ENCODE data around the gene EMP3.
"Not testable (repeated sequence)": the region's sequence is repeated elsewhere in the genome, so short reads cannot be mapped to it uniquely, and the experiment has no call there.

The EMP3 gene

DNA sequence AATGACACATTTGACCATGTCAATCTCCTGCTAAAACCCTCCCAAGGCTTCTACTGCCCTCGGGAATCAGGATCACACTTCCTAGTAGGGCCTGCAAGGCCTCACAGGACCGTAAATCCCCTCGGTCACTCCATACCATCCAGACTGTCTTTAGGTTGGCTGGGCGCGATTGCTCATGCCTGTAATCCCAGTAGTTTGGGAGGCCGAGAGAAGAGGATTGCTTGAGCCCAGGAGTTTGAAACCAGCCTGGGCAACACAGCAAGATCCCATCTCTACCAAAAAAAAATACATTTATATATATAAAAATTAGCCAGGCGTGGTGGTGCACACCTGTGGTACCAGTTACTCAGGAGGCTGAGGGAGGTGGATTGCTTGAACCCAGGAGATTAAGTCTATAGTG, 23.4 kb downstream of the EMP3 start:
- no peak for DNase-seq

DNA sequence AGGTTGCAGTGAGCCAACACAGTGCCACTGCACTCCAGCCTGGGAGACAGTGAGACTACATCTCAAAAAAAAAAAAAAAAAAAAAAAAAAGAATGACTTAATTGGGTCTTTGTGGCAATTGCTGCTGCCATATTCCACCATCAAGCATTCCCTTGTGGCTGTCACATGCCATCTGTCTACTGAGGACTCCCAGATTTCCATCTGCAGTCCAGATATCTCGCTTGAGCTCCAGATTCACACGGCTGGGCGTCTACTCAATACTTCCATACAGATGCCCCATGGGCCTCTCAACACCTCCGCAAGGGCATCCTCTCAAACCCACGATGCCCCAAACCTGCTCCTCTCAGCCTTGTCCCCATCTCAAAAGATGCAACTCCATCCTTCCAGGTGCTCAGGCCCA, 25.5 kb downstream of the EMP3 start:
- DNase-seq, result no peak

GRCh38 chr19:48351341-48351752, 26.0 kb downstream of the EMP3 start:
- DNase-seq, result peak; percentile 73

GRCh38 chr19:48353677-48354076, 28.3 kb downstream of the EMP3 start:
- no peak for DNase-seq

DNA sequence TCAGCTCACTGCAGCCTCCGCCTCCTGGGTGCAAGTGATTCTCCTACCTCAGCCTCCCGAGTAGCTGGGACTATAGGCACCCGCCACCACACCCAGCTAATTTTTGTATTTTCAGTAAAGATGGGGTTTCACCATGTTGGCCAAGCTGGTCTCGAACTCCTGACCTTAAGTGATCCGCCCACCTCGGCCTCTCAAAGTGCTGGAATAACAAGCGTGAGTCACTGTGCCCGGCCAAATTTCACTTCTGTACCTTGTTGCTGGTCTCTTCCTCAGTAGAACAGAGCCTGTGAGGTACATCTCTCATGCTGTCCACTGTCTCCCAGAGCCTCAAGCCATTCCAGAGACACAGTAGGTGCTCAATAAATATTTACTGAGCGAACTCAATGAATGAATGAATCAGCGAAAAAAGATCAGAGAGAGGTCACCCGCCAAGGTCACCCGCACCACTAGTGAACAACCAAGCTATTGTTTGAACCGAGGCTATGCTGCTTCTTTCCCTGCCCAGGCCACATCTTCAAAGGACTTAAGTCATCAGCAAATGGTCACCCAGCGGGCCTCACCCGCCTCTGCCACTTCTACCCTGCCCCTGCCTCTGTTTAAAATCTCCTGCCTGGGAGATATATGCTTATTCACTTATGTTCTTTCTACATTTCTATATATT, 29.1 kb downstream of the EMP3 start:
- no peak for DNase-seq

- DNase-seq, result no peak
Observed at GRCh38 chr19:48355365-48355954, 30.1 kb downstream of the EMP3 start.

DNA sequence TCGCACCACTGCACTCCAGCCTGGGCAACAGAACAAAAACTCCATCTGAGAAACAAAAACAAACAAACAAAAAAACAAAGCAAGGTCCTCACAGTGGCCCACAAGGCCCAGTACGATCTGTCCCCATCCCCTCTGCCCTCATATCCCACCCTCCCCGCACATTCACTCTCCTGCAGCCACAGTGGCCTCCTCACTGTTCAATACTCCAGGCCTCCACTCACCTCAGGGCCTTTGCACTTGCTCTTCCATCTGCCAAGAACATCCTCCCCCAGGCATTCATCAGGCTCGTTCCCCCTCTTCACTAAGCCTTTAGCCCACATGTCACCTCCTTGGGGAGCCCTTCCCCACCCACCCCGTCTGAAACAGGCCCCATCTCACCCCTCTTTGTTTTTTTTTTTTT, 33.8 kb downstream of the EMP3 start:
- DNase-seq, result no peak

- DNase-seq, result no peak
Observed at GRCh38 chr19:48361912-48362311, 36.6 kb downstream of the EMP3 start.

GRCh38 chr19:48362716-48363499, 37.6 kb downstream of the EMP3 start:
- peak; percentile 90 for DNase-seq

DNA sequence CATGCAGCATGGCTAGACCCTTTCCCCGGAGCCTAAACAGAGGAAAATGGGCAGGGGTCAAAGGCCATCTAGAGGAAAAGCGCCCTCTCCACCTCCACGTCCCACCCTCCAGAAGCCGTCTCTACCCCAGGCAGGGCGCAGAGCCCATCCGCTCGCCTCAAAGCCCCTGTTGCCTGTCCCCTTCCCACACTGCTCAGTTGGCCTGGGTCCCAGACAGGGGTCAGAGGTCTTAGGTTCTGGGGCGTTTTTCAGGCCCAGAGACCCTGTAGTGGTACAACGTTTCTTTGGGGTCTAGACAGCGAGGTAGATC, 38.1 kb downstream of the EMP3 start:
- peak; percentile 5 for DNase-seq

DNA sequence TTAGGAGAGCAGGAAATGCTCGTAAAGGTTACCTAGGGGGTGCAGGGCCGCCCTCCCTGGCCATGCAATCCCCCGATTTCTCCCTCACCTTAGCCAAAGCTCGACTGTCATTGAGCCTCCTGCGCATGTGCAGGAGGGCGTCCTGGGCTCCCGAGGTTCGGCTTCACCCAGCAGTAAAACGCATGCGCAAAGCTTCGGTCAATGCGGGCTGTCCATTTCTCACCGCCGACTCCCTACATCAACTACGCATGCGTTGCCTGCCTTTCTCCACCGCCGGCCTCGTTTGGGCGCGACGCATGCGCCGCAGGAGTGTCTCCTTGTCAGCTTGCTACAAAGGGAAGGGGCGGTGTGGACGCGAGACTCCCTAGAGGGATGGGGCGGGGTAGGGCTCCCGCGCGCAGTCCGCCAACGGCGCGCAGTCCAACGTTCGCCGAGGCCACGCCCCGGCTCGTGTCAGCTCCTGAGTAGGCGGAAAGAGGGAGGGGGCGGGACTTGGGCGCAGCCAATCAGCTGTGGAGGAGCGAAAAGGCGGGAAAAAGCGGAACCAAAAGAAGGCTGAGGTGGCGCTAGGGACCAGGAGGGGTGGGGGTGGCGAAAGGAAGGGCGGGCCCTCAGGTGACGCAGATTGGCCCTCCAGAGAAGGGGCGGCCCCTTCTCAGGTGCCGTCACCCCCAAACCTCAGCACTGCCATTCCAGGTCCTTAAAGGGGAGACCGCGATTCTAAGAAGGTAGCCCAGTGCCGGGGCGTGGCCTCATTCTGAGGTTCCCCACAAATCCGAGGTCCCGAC, 38.7 kb downstream of the EMP3 start, which contains the start of the genes SYNGR4 and TMEM143:
SYNGR4 (plus strand) TSS at position 558 of the 788 bp plus-strand sequence. CDS start 1,476 bp downstream, outside the sequence.
TMEM143 (minus strand) TSS at position 131 of the 788 bp plus-strand sequence; CDS start at position 111, 20 bp downstream.
- DNase-seq, result peak; percentile 100

DNA sequence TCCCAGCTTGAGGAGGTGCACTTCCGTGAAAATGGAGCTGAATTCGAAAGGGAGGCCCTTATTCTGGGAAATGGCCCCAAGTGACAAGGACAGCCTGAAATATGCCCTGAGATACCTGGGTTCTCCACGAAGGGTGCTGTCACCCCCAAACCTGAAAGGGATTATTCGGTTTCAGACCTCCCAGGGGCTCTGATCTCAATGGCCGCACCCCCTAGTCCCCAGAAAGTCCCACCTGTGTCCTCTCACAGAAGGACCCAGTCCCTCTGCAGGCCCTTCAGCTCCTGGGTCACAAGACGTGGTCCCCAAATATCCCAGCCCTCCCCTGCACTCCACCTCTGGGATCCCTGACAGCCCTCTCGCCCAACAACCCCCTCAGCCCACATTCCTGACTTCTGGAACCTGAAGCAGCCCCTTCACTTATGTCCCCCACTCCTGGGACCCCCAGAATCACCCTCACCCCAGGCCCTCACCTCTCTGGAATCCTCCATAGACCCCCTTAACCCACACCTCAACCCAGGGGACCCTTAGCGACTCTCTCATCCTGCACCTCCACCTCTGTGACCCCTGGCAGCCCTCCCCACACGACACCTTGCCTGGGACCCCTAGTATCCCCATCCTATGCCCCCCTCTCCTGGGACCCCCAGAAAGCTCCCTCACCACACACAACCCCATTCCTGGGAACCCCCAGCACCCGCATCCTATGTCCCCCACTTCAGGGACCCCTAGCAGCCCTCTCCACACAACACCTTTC, 39.4 kb downstream of the EMP3 start:
- no peak for DNase-seq

- no peak for DNase-seq
Observed at GRCh38 chr19:48365602-48366001, 40.2 kb downstream of the EMP3 start.

GRCh38 chr19:48367855-48368254, 42.5 kb downstream of the EMP3 start:
- no peak for DNase-seq

DNA sequence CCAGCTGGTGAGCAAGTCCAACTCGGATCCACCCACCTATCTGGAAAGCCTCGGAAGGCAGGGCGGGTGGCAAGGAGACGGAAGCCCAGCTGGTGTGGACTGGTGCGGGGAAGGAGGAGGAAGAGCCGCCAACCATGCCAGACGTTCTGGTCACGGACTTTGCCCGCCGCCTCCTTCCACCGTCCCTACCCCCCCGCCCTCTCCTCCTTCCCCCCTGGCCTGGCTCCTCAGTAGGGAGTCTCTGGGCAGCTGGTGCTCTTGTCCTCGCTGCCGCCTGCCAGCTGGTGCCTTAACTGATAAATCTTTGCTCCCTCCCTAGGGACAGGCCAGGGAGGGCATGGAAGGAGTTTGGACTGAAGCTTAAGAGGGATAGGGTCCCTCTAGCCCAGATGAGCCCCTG, 43.6 kb downstream of the EMP3 start:
- no peak for DNase-seq

DNA sequence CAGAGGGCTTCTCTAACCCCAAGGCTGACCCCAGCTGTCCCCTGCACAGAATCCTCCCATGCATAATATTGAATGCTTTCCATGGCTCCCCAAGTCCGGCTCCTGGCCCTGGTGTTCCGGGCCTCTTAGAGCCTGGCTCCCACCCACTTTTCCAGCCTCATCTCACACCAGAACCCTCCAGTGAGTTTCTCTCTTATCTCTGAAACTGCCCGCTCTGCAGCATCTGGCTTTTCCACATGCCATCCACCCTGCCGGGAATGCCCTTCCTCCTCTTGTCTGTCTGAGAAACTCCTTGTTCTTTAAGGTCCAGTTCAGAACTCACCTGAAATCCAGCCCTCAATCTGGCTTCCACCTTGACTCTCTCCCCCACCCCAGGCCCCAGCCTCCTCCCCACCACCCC, 45.6 kb downstream of the EMP3 start:
- no peak for DNase-seq

- no peak for DNase-seq
Observed at GRCh38 chr19:48371367-48371766, 46.0 kb downstream of the EMP3 start.

DNA sequence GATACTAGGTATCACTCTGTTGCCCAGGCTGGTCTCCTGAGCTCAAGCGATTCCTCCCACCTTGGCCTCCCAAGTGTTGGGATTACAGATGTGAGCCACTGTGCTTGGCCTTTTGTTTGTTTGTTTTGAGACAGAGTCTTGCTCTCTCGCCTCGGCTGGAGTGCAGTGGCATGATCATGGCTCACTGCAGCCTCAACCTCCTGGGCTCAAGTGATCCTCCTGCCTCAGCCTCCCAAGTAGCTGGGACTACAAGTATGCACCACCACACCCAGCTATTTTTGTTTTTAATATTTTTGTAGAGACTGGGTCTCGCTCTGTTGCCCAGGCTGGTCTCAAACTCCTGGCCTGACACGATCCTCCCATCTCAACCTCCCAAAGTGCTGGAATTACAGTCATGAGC, 46.4 kb downstream of the EMP3 start:
- not testable (repeated sequence) for DNase-seq

GRCh38 chr19:48372904-48373303, 47.6 kb downstream of the EMP3 start:
- no peak for DNase-seq

DNA sequence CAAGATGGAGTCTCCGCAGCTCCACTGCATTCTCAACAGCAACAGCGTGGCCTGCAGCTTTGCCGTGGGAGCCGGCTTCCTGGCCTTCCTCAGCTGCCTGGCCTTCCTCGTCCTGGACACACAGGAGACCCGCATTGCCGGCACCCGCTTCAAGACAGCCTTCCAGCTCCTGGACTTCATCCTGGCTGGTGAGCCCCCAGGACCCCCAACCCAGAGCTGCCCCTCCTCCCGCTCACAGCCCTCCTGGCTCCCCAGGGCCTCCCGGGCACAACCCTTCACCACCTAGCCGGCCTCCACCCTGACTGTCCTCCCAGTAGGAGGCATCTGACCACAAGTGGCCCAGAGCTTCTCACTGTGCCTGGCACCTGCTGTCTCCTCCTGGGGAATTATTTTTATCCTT, 48.2 kb downstream of the EMP3 start:
- DNase-seq, result no peak

GRCh38 chr19:48378194-48378570, 52.8 kb downstream of the EMP3 start:
- no peak for DNase-seq

DNA sequence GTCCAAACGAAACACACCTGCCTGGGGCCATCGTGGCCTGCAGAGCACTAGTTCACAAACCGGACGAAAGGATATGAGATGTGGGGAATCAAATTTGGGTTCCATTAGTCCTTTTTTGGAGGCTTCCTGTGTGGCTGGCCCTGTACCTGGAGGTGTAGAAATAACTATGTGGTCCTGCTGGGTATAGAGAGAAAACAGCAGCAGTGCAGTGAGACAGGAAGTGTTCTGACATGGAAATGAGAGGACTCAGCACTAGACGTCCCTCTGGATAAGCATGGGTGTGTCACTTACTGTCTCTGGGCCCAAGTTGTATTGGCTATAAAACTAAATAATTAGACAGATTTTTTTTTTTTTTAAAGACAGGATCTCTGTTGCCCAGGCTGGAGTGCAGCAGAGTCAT, 53.7 kb downstream of the EMP3 start:
- DNase-seq, result no peak

All from CD4-positive, alpha-beta T cell treated with Interferon gamma for 1 hour (primary cell).